Measurements from ENCODE around the gene FBXO34.
"Not testable (repeated sequence)": the region's sequence is repeated elsewhere in the genome, so short reads cannot be mapped to it uniquely, and the experiment has no call there.

FBXO34 gene

GRCh38 chr14:55348766-55349453 lies 77.7 kb downstream of the FBXO34 start:
- DNase-seq (ENCODE audit: low read depth) = no peak

GRCh38 chr14:55349565-55349964 lies 78.3 kb downstream of the FBXO34 start:
- no peak for DNase-seq (ENCODE audit: low read depth)

GRCh38 chr14:55350461-55350860 lies 79.2 kb downstream of the FBXO34 start:
- no peak for DNase-seq (ENCODE audit: low read depth)

- DNase-seq (ENCODE audit: low read depth) = no peak
Measured at GRCh38 chr14:55351111-55351510, 79.9 kb downstream of the FBXO34 start.

- no peak for DNase-seq (ENCODE audit: low read depth)
Measured at GRCh38 chr14:55352201-55352600, 81.0 kb downstream of the FBXO34 start.

GRCh38 chr14:55353686-55354467 lies 82.7 kb downstream of the FBXO34 start:
- no peak for DNase-seq (ENCODE audit: low read depth)

GRCh38 chr14:55354500-55354899 lies 83.3 kb downstream of the FBXO34 start:
- DNase-seq (ENCODE audit: low read depth) = peak; percentile 35

- no peak for DNase-seq (ENCODE audit: low read depth)
Measured at GRCh38 chr14:55355922-55356321, 84.7 kb downstream of the FBXO34 start.

- no peak for DNase-seq (ENCODE audit: low read depth)
Measured at GRCh38 chr14:55356913-55357312, 85.7 kb downstream of the FBXO34 start.

- no peak for DNase-seq (ENCODE audit: low read depth)
Measured at GRCh38 chr14:55359307-55359706, 88.1 kb downstream of the FBXO34 start.

- DNase-seq (ENCODE audit: low read depth) = no peak
Measured at GRCh38 chr14:55361190-55361589, 90.0 kb downstream of the FBXO34 start.

GRCh38 chr14:55366271-55366670 lies 95.0 kb downstream of the FBXO34 start:
- no peak for DNase-seq (ENCODE audit: low read depth)

- no peak for DNase-seq (ENCODE audit: low read depth)
Measured at GRCh38 chr14:55370883-55371455, 99.7 kb downstream of the FBXO34 start.

- DNase-seq (ENCODE audit: low read depth) = no peak
Measured at GRCh38 chr14:55372423-55372822, 101.2 kb downstream of the FBXO34 start.

GRCh38 chr14:55372825-55373224 lies 101.6 kb downstream of the FBXO34 start:
- no peak for DNase-seq (ENCODE audit: low read depth)

- no peak for DNase-seq (ENCODE audit: low read depth)
Measured at GRCh38 chr14:55373784-55374705, 102.8 kb downstream of the FBXO34 start.

GRCh38 chr14:55374771-55375170 lies 103.5 kb downstream of the FBXO34 start:
- no peak for DNase-seq (ENCODE audit: low read depth)

GRCh38 chr14:55377236-55377635 lies 106.0 kb downstream of the FBXO34 start:
- no peak for DNase-seq (ENCODE audit: low read depth)

GRCh38 chr14:55381040-55381439 lies 109.8 kb downstream of the FBXO34 start:
- DNase-seq (ENCODE audit: low read depth) = no peak

GRCh38 chr14:55381561-55381960 lies 110.3 kb downstream of the FBXO34 start:
- no peak for DNase-seq (ENCODE audit: low read depth)

- DNase-seq (ENCODE audit: low read depth) = no peak
Measured at GRCh38 chr14:55382483-55382882, 111.3 kb downstream of the FBXO34 start.

GRCh38 chr14:55383056-55383466 lies 111.8 kb downstream of the FBXO34 start:
- not testable (repeated sequence) for DNase-seq (ENCODE audit: low read depth)
